ENCODE data around the gene CHCT1.
A peak's percentile ranks its signal among the peaks of the same experiment; 100 is the strongest.
"Not testable (repeated sequence)": the region's sequence is repeated elsewhere in the genome, so short reads cannot be mapped to it uniquely, and the experiment has no call there.

Gene CHCT1

DNA sequence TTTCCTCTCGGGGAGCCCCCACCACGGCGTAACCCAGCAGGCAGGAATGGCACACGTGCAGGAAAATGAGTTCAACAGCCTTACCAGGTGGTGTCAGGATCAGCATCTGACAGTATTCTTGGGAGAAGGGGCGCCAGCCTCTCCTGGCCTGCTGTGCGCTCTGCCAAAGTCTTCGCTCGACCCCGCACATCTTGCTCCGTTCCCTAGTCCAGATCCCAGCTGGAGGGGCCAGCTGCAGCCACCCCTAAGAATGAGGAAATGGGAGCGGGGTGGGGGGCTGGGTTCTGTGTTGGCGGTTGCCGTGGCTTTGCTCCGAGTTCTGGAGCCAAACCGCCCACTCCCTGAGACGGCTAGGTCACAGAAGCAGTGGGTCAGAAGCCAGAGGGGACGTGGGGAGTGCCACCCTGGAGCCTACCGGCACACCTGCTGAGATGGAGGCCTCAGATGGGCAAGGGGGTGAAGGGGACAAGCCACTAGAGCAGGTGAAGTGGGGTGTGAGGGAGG, at the start of gene CHCT1:
CHCT1 (plus strand) TSS at position 328 of the 504 bp plus-strand sequence; CDS start at position 432, 104 bp downstream.
- DNase-seq (ENCODE audit: low read depth, low spot score) = no peak

DNA sequence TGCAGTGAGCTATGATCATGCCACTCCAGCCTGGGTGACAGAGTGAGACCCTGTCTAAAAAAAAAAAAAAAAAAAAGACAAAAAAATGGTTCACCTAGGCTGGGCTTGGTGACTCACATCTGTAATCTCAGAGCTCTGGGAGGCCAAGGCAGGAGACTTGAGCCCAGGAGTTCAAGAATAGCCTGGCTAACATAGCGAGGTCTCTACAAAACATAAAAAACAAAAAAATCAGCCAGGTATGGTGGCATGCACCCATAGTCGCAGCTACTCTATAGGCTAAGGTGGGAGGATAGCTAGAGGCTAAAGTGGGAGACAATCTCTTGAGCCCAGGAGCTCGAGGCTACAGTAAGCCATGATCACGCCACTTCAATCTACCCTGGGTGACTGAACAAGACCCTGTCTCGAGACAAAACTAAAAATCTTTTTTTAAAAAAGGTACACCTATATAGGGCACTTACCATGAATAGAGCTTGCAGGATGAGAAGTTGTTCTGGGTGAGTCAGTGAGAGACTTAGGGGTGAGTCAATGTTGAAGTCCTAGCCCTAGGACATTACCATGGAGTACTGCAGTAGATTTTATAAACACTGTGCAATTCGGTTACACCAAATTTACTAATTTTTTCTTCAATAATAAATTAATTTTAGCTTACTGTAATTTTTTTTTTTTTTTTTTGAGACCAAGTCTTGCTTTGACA, 49.4 kb upstream of the CHCT1 start:
- no peak for DNase-seq (ENCODE audit: low read depth, low spot score)

DNA sequence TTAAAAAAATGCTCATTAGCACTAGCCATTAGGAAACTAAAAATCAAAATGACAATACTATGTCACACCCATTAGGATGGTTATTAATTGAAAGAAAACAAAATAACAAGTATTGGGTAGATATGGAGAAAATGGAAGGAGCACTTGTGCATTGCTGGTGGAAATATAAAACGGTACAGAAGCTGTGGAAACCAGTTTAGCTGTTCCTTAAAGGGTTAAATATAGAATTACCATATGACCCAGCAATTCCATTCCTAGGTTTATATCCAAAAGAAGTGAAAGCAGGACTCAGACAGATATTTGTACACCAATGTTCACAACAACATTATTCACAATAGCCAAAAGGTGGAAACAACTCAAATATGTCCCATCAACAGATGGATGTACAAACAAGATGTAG, 44.1 kb upstream of the CHCT1 start:
- not testable (repeated sequence) for DNase-seq (ENCODE audit: low read depth, low spot score)

DNA sequence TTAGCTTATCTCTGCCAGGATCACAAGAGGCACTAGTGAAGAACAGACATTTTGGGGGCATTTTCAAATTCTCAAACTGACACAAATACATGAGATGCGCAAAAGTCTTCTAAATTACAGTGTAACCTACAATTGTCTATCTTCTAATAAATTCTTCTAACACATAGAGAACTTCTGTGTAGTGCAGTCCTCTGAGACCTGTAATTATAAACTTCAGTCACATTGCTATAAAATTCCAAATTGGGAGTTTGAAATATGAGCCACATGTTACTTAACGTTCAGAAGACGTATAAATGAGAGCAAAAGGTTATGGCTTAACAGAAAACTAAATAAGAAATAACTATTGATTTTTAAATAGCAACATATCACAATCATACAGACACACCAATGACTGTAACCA, 42.8 kb upstream of the CHCT1 start:
- not testable (repeated sequence) for DNase-seq (ENCODE audit: low read depth, low spot score)

DNA sequence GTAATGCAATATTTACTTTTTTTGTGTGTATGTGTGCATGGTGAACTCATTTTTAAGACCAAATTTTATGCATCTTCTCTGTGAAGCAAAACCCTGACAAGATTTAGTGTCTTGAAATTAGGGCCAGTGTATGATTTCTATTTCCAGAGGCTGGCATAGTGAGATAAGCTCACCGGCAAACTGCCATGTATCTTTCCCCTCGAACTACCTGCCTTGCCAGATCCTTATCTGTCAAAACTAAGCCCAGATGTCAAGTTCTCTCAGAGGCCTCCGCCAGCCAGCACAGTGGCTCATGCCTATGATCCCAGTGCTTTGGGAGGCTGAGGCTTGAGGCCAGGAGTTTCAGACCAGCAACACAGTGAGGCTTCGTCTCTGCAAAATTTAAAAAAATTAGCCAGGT, 40.3 kb upstream of the CHCT1 start:
- no peak for DNase-seq (ENCODE audit: low read depth, low spot score)

DNA sequence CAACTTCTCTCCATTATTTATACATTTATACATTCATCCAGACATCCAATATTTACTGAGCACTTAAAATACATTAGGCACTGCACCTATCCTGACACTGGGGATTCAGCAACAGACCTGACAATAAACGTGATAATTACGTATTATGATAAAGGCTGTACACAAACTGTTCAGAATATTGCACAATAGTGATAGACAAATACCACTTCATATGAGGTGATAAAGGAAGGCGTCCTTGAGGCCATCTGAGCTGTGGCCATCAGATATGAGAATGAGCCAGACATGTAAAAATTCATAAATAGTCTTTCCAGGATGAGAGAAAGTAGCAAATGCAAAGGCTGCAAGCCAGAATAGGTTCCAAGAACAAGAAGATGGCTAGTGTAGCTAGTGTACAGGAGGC, 38.9 kb upstream of the CHCT1 start:
- no peak for DNase-seq (ENCODE audit: low read depth, low spot score)

DNA sequence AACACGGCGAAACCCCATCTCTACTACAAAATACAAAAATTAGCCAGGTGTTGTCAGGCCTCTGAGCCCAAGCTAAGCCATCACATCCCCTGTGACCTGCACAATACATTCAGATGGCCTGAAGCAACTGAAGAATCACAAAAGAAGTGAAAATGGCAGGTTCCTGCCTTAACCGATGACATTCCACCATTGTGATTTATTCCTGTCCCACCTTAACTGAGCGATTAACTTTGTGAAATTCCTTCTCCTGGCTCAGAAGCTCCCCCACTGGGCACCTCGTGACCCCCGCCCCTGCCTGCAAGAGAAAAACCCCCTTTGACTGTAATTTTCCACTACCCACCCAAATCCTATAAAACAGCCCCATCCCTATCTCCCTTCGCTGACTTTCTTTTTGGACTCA, 37.4 kb upstream of the CHCT1 start:
- DNase-seq (ENCODE audit: low read depth, low spot score) = not testable (repeated sequence)

DNA sequence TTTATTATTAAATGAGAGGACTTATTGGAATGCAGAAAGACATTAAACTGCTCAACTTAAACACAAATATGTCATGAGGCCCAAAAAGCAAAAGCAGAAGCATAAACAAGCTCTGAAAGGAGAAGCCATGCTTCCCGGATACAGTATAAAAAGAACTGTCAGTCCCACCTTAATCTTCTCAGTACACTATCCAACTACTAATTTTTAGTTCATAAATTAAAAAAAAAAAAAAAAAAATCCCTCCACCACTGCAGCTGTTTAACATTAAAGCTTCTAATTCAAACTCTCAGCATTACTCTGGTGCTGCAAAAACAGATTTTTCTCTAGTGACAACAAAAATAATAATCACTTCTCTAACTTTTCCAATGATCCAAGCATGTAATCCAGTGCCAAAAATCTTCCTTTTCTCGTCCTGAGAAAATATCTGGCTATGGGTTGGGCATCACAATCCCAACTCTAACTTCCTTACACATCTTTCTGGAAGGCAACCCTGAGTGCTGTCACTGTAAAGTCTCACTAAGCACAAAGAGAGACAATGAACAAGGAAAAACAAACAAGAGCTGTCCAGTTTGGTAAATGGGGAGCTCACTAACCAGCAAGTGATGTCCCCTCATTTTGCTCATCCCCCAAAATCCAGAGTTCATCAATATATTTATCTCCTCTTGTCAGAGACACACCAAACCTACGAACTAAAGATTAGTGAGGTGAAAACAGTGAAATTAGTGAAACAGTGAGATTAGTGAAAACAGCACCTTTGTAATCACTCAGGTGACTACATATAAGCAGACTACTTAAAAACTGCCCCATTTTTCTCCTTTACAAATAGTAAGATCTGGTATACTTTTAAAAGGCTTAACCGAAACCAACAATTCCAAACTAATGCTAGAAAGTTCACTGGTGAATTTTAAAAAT, 35.9 kb upstream of the CHCT1 start:
- no peak for DNase-seq (ENCODE audit: low read depth, low spot score)

DNA sequence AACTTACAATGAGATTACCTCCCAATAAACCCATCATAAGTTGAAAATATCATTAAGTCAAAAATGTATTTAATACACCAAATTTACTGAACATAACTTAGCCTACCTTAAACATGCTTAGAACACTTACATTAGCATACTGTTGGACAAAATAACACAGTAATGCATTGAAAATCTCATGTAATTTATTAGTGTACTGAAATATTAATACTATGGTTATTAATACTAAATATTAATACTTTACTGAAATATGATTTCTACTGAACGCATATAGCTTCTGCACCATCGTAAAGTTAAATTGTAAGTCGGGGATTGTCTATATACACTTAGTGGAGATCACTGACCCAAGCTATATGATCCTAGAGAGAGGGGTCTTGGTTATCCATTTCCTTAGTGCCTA, 34.6 kb upstream of the CHCT1 start:
- no peak for DNase-seq (ENCODE audit: low read depth, low spot score)

DNA sequence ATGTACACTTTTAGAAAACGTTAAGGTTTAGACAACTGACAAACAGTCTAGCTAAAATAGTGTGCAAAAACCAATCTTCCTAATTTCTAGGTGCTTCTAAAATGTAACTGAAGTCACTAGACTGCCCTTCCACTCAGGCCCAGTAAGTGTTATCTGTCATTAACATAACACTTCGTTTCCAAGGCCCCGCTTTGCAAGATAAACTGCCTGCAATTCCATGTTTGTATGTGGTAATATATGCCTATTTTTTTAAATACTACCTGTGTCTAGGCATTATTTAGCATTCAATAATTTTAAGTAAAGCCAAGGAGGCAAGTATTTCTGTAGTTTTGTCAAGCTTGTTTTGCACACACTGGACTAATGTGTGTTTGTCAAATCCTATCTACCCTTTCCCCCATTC, 33.5 kb upstream of the CHCT1 start:
- DNase-seq (ENCODE audit: low read depth, low spot score) = no peak

DNA sequence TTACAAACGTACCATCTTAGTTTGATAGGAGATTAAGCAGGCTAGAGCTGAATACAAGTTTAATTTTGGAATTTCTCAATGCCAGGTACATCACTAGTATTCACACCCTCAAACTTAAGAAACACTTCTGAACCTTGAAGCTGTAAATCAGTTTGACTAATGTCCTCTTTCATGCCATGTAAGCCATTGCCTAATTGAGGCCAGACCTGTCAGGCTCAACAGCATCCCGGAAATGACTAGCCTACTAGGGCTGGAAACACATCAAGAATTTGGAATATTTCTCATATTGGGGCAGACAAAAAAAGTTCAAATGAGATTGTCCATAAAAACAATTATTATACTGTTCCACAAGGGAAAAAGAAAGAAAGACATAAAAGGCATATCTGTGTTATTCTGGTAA, 32.1 kb upstream of the CHCT1 start:
- no peak for DNase-seq (ENCODE audit: low read depth, low spot score)

DNA sequence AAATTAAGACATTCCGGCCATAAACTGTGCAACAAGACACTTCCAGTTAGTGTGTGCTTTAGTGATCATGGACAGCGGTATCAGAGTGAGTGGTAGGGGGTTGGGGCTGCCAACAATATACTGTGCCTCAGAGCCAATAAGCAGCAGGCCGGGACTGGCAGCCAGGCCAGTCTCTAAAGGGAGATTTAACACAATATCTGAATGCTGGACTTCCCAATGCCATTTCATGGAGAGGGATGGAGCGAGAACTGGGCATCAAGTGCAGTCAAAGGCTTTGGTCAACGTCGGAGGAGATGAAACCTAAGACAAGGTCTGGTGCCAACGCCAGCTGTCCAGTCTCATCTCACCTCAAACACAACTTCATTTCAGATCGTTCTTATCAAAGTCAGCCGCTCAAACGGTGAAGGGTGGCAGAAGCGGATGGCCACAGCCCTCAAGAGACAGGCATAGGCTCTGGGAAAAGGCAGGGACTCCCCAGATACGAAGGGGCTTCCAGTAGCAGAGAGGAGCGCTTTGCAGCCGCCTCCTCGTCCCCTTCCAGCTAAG, 31.3 kb upstream of the CHCT1 start:
- DNase-seq (ENCODE audit: low read depth, low spot score) = no peak

DNA sequence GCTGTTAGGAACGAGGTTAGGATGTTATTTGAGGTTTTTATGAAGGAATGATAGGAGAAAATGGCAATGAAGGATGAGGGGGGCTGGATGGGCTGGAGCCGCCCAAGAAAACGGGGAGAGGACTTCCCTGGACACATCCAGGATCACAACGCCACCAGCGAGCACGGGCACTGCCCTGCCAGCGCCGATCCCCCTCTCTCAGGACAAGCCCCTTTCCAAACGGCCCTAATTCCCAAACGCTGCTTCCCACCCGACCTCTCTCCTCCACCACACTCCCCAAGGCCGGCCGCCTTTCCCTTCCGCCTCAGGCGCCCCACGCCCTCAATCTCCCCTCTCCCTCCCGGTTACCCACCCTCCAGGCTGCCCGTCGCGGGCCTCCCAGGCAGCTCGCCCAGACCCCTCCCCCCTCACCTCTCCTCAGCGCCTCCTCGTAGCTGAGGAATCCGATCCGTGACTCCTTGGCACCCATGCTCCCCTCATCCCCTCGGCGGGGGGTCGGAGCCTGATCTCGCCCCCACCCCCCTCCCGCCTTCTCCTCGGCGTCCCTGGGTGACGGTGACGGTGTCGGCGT, 30.7 kb upstream of the CHCT1 start:
- DNase-seq (ENCODE audit: low read depth, low spot score) = no peak

DNA sequence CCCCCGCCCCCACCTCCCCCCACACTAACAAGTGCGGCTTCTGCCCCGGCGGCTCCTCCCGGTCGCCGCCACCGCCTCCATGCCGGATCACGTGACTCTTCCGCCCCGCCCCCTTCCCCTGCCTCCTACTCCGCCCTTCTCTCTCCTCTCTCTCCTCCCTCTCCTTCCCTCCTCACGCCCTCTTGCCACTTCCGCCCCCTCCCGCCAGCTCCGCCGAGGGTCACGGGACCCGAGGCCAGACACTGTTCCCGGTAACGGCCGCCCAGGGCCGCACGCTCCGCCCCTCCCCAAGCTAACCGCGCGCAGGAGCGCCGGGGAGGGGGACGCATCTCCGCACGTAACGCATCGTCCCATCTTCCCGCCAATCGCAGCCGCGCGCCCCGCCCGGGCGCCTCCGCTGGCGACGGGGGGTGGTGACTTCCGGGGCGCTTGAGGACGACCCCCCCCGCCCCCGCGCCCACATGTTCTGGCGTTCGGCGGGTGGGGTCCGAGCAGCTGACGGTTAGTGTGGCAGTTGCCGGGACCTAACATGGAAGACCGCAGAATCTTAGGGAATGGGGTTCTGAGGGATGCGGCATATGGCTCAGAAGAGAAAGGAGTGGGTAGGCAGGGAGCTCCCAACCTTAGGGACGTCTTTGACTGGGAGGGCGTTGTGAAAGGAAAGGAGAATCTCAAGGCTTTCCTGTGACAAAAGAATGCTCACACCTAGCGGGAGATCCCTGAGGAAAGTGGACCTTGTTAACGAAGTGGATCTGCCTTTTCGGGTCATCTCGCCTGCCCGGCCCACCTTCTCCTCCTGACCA, 30.0 kb upstream of the CHCT1 start, which contains the start of gene USP32:
USP32 (minus strand) TSS at position 92 of the 803 bp plus-strand sequence. CDS start 194 bp downstream, outside the sequence.
- DNase-seq (ENCODE audit: low read depth, low spot score) = peak; percentile 94

DNA sequence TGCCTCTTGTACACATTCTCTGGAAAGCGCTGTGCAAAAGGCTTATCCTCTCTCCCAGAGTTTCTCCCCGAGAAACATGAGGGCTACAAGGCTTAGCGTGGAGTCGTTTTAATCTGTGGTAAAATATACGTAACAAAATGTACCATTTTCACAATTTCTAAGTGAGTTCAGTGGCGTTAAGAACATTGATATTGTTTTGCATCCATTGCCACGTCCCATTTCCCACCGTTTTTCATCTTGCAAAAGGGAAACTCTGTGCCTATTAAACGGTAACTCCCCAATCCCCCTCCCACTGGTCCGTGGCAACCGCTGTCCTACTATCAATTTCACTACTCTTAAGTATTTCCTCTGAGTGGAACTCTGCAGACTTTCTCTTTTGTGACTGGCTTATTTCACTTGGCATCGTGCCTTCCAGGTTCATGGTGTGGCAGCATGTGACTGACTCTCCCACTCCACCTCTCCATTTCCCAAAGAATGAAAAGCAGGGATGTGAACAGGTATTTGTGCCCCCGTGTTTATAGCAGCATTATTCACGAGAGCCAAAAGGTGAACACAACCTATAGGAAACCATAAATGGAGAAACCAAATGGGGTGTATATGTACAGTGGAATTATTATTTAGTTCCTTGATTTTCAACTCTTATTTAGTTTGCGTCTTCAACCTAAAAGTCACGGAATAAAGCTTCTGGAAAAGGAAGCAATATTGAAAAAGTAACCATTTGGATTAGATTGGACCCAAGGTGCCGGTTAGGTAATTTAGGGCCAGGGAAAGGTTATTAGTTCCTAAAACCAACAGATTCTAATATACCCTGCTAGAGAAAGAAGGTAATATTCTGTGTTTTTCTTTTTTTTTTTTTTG, 29.2 kb upstream of the CHCT1 start:
- DNase-seq (ENCODE audit: low read depth, low spot score) = no peak

DNA sequence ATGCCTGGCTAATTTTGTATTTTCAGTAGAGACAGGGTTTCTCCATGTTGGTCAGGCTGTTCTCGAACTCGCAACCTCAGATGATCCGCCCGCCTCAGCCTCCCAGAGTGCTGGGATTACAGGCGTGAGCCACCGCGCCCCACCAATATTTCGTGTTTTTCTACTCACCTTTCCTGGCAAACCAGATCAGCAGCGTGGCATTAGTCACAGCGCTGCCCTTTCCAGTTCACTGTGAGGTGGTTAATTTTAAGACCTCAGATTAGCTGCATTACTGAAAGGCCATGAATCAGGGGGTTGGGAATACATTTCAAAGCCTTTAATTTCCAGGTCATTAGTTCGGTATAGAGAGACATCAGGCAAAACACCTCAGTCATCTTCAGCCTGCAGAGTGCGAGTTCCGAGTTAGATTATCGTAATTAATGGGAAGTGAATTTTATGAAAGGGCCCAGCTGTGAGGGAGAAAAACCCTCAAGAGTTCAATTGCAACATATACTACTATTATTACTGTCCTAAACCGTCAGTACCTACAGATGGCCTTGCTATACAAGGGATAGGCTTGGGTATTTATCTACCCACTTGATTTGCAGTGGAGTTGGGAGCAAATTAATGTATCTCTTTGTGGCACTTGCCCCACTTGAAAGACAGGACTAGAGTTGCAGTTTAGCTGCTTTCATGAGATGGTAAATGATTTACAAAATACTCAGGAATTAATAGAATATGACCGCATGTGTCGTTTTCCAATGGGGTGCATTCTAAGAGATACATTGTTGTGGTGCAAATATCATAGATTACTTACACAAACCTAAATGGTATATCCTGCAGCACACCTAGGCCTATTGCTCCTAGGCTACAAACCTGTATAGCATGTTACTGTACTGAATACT, 28.2 kb upstream of the CHCT1 start:
- DNase-seq (ENCODE audit: low read depth, low spot score) = no peak

DNA sequence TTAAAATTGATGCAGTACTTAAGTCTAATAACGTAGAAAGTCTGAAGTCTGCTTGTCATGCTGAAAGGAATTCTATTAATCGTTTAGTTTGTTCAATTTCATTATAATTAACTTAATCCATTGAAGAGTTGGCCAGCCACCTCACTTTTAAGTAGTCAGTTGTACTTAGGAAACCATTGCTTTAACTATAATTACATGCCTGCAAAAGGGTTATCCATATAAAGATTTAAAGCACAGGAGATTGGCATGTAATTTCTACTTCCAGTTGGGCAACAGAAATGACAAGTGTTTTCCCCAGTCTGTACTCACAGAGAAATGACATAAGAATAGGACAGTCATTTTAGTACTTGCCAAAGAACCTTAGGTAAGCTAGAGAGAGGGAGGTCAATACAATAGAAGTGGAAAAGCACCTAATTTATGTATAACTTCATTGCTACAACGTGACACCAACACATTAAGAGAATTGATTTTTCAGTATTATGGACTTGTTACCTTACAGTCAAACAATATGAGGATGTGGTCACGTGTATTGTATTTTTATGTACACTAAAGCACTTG, 26.7 kb upstream of the CHCT1 start:
- no peak for DNase-seq (ENCODE audit: low read depth, low spot score)

DNA sequence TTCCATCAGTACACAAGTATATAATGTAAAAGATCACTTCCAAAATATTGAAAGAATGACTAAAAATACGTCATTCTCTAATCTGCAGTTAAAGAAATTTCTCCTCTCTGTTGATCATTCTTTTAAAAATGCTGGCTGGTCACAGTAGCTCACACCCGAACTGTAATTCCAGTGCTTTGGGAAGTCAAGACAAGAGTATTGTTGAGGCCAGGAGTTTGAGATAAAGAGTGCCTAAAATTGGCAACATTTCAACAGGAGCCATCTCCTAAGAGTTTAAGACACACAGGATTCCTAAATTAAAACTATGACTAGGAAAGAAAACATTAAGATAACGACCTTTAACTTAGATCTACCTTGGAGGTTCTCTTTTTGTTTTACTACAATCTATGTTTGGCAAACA, 25.9 kb upstream of the CHCT1 start:
- DNase-seq (ENCODE audit: low read depth, low spot score) = no peak

All from activated CD4-positive, CD25-positive, alpha-beta regulatory T cell treated with anti-CD3 and anti-CD28 coated beads, Interleukin-2, amount 50 U/mL, for 16 hours (primary cell).